NCI-H1694 treated with DMSO at 0.1 percent for 48 hours (cell line): ENCODE results near the gene UNC13B.
"Not testable (repeated sequence)": the region's sequence is repeated elsewhere in the genome, so short reads cannot be mapped to it uniquely, and the experiment has no call there.

Experiments
- DNase-seq: peaks from one replicate; lab custom pipeline; 2025; lab: John Stamatoyannopoulos, UW

The UNC13B gene

GRCh38 chr9:35163413-35163812 lies 1.6 kb downstream of the UNC13B start:
- no peak for DNase-seq

GRCh38 chr9:35164711-35165110 lies 2.9 kb downstream of the UNC13B start:
- DNase-seq: no peak

- not testable (repeated sequence) for DNase-seq
Observed at GRCh38 chr9:35167429-35167828, 5.6 kb downstream of the UNC13B start.

GRCh38 chr9:35168963-35169362 lies 7.2 kb downstream of the UNC13B start:
- no peak for DNase-seq

GRCh38 chr9:35172878-35173277 lies 11.1 kb downstream of the UNC13B start:
- no peak for DNase-seq

GRCh38 chr9:35177520-35177919 lies 15.7 kb downstream of the UNC13B start:
- no peak for DNase-seq

- DNase-seq: no peak
Observed at GRCh38 chr9:35179347-35180280, 17.8 kb downstream of the UNC13B start.

- no peak for DNase-seq
Observed at GRCh38 chr9:35180801-35181200, 19.0 kb downstream of the UNC13B start.

- not testable (repeated sequence) for DNase-seq
Observed at GRCh38 chr9:35182401-35182800, 20.6 kb downstream of the UNC13B start.

- DNase-seq: not testable (repeated sequence)
Observed at GRCh38 chr9:35182996-35183754, 21.4 kb downstream of the UNC13B start.

- DNase-seq: not testable (repeated sequence)
Observed at GRCh38 chr9:35183755-35184480, 22.1 kb downstream of the UNC13B start.

- no peak for DNase-seq
Observed at GRCh38 chr9:35186524-35186923, 24.7 kb downstream of the UNC13B start.

- no peak for DNase-seq
Observed at GRCh38 chr9:35190203-35190602, 28.4 kb downstream of the UNC13B start.

GRCh38 chr9:35191105-35191504 lies 29.3 kb downstream of the UNC13B start:
- no peak for DNase-seq

GRCh38 chr9:35193762-35194161 lies 32.0 kb downstream of the UNC13B start:
- no peak for DNase-seq

GRCh38 chr9:35195683-35196082 lies 33.9 kb downstream of the UNC13B start:
- no peak for DNase-seq

- DNase-seq: no peak
Observed at GRCh38 chr9:35198191-35198590, 36.4 kb downstream of the UNC13B start.

GRCh38 chr9:35203528-35203927 lies 41.7 kb downstream of the UNC13B start:
- no peak for DNase-seq

- no peak for DNase-seq
Observed at GRCh38 chr9:35205340-35205739, 43.5 kb downstream of the UNC13B start.

- no peak for DNase-seq
Observed at GRCh38 chr9:35211854-35212253, 50.0 kb downstream of the UNC13B start.

- DNase-seq: no peak
Observed at GRCh38 chr9:35220659-35221338, 59.0 kb downstream of the UNC13B start.

- no peak for DNase-seq
Observed at GRCh38 chr9:35225677-35226076, 63.9 kb downstream of the UNC13B start.
